C4-2B (cell line): ENCODE measurements around the gene PLEKHS1.

Experiments used
- H3K27ac ChIP-seq: fragments of 450-650 bp; 2 replicates; pipeline ENCODE4 v1.5.1; 2017
- ZFX ChIP-seq: fragments of 450-650 bp; IDR thresholded peaks from 2 replicates; pipeline ENCODE4 v1.6.1; 2017
- TF ChIP-seq, protein P1 (sequence below): fragments of 450-650 bp; conservative IDR thresholded peaks from 2 replicates; pipeline ENCODE4 v1.5.1; 2017; ENCODE audit warnings: mild to moderate bottlenecking

The PLEKHS1 gene

DNA sequence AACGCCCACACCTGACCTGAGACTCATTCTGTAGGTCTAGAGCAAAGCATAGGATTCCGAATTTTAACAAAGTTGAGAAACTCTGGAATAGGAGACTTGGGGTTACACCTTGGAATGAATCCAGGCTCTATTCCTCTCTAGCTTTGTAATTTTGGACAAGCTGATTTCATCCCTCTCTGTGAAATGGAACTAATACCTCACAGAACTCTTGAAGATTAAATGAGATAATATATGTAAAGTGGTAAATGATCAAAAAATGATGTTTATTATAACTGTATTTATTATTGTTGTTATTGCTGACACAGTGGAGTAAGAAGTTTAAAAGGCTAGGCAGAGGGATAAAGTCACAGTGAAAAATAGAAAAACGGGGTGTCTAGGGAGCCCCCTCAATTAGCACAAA is 39.5 kb upstream of the PLEKHS1 start:
- no peak overlapping the region for H3K27ac ChIP-seq
- no peak for TF ChIP-seq ZFX

DNA sequence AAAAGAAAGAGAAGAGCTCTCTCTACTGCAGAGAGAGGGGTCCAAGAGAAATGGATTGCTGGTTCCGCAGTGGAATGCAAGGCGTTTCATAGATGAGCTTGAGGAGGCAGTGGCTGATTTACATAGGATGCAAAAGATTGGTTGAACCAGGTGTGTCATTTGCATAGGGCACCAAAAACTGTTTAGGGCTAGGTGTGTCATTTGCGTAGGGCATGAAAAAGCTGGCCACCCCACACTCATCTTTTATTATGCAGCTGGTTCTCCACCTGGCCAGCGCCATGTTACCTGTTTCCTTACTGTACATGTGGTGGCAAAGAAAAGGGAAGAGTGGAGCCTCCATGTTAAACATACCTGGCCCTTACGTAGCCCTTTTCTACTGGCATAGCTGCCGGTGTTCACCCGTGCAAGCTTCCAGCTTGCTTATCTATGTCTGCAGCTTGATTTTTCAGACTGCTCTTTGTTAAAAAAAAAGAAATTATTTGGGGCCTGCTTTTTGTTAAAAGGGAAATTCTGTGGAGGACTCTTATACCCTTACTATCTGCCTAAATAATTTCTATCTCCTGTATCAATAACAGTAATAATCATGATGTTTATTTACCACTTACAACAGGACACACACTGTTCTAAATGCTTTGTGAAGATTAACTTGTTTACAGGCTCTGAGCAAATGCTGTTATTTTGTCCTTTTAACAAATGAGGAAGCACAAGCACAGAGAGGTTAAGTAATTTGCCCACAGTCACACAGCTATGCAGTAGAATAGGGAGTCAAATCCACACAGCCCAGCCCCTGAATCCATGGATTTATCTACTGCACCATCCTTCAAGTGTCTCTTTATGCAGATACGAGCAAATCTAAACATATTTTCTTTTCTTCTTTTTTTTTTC is 38.5 kb upstream of the PLEKHS1 start:
- no peak for TF ChIP-seq ZFX
- TF ChIP-seq, protein P1, sequence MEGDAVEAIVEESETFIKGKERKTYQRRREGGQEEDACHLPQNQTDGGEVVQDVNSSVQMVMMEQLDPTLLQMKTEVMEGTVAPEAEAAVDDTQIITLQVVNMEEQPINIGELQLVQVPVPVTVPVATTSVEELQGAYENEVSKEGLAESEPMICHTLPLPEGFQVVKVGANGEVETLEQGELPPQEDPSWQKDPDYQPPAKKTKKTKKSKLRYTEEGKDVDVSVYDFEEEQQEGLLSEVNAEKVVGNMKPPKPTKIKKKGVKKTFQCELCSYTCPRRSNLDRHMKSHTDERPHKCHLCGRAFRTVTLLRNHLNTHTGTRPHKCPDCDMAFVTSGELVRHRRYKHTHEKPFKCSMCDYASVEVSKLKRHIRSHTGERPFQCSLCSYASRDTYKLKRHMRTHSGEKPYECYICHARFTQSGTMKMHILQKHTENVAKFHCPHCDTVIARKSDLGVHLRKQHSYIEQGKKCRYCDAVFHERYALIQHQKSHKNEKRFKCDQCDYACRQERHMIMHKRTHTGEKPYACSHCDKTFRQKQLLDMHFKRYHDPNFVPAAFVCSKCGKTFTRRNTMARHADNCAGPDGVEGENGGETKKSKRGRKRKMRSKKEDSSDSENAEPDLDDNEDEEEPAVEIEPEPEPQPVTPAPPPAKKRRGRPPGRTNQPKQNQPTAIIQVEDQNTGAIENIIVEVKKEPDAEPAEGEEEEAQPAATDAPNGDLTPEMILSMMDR = no peak
- no peak overlapping the region for H3K27ac ChIP-seq

GRCh38 chr10:113713640-113713982 is 37.9 kb upstream of the PLEKHS1 start:
- TF ChIP-seq ZFX = no peak
- H3K27ac ChIP-seq = no peak overlapping the region

DNA sequence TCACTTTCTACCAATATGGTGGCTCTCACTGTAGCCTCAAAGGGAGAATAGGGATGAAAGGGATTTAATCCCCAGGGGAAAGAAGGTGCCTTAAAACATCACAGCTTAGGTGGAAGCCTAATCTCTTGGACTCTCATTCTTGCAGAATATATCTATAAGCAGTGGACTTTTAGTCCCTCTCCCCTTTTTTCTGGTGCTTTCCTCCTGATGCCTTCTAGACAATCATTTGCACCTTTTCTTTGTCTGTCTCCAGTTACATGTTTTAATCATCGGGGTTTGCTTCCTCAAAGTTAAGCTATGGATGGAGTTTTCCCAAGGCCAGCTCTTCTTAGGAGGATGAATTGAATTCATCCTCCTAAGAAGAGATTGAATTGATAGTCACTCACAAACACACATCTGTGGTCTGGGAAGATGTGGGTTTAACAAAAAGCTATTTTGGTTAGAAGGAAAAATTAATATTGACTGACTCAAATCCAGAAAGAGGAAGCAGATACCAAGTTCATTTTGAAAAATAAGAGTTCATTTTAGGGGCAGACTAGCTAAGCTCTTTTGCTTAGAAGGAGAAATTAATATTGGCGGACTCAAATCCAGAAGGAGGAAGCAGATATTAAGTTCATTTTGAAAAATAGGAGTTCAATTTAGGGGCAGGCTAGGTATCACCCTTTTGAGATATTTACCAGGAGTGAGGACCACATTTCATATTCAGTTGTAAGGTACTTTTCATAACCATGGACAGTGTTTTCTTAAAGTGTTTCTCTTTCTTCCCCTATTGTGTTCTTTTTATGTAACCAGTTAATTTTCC is 35.2 kb upstream of the PLEKHS1 start:
- TF ChIP-seq ZFX = no peak
- TF ChIP-seq, protein P1 = no peak
- no peak overlapping the region for H3K27ac ChIP-seq

DNA sequence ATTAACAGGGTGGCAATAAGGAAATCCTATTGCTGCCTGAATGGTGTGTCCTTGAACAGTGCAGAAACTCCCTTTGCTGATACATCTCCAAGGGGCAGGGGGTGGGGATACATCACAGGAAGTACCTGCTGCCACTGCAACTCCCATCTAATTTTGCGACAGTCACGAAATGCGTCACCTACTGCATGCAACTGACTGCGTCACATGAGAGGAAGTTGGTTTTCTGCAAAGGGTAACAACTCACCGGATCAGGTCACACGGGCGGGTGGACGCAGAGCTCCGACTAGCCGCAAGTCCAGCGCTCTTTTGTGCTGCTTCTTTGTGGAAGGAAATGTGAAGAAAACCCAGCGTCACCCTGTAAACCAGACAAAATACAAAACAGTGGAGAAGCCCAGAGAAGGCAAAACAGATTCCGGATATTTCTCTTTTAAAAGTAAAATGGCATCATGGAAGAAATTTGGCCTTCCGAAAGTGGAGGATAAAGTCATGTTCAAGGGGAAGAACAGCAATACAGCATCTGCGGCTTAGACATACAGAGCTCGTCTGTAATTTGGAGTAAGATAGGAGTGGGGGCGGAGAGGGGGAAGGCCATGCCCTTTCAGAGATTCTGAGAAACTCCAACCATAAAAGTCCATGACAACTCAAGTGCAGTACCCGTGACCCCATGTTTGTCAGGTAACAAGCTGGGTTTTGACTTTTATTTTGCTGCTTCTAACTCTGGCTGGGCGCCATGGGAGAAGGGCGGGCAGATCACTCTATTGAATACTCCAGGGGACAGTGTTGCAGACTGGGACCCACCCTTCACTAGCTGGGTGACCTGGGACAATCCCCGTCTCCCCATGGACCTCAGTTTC is 32.3 kb upstream of the PLEKHS1 start:
- no peak overlapping the region for H3K27ac ChIP-seq
- TF ChIP-seq, protein P1 = no peak
- TF ChIP-seq ZFX = no peak

DNA sequence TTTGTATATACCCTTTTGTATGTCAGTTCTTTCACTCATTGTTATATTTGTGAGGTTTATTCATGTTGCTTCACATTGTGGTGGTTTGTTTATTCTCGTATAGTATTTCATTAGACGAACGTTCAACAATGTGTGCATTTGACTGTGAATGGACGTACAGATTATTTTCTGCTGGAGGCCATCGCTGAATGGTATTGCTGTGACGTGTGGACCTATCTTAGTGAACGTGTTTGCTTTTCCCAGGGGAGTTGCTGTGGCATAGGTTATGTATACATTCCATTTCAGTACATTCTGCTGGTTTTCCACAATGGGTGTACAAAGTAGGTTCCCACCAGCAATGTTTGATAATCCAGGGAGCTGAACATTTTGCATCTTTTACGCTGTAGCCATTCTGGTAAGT is 31.1 kb upstream of the PLEKHS1 start:
- no peak for TF ChIP-seq ZFX
- TF ChIP-seq, protein P1 = no peak
- H3K27ac ChIP-seq = no peak overlapping the region

DNA sequence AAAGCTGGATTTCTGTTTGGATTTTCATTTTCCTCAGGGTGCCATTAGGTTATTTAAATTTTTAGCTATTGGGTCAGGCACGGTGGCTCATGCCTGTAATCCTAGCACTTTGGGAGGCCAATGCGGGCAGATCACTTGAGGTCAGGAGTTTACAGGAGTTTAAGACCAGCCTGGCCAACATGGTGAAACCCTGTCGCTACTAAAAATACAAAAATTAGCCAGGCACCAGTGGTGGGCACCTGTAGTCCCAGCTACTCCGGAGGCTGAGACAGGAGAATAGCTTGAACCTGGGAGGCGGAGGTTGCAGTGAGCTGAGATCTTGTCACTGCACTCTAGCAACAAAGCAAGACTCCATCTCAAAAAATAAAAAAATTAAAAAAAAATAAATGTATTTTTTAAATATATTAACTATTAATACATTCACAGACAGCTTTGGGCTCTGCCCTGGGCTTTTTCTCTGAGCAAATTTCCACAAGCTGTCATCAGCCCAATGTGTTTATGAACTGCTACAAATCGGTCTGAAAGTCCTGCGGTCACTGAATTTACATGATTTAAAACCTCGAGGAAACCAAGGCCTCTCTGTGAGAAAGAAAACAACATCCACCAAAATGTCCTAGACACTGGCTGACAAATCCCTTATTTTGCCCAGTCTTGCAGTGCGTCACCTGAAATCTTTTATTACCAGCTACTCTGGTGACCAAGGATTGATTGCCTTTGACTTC is 19.2 kb upstream of the PLEKHS1 start:
- TF ChIP-seq, protein P1 = no peak
- no peak for TF ChIP-seq ZFX
- H3K27ac ChIP-seq = no peak overlapping the region
